Nephron progenitor cell (in vitro differentiated cells): ENCODE results near the gene SLC22A31.

Experiments
- DNase-seq: peaks from one replicate; pipeline ENCODE4 v3.0.0; 2021
- H3K27ac Mint-ChIP-seq: 2 replicates; pipeline ENCODE4 v1.8.0; 2021; ENCODE audit warnings: mild to moderate bottlenecking, moderate library complexity, mixed read lengths
- H3K27me3 Mint-ChIP-seq: 2 replicates; pipeline ENCODE4 v1.8.0; 2021; ENCODE audit warnings: mild to moderate bottlenecking, low read depth, mixed read lengths; ENCODE audit not compliant: poor library complexity
- H3K36me3 Mint-ChIP-seq: 2 replicates; pipeline ENCODE4 v1.8.0; 2021; ENCODE audit warnings: low read depth, mixed read lengths
- H3K4me1 Mint-ChIP-seq: 2 replicates; pipeline ENCODE4 v1.8.0; 2021; ENCODE audit warnings: mixed read lengths
- H3K4me3 Mint-ChIP-seq: 2 replicates; pipeline ENCODE4 v1.8.0; 2021; ENCODE audit warnings: mild to moderate bottlenecking, moderate library complexity, mixed read lengths
- H3K9me3 Mint-ChIP-seq: 2 replicates; pipeline ENCODE4 v1.8.0; 2021; ENCODE audit warnings: mild to moderate bottlenecking, moderate library complexity, mixed read lengths
- TF ChIP-seq, protein P1 (sequence below): fragments of 200-600 bp; sonication (generic); IDR thresholded peaks from 2 replicates; pipeline ENCODE4 v1.5.0; 2021; ENCODE audit warnings: antibody characterized with exemption

SLC22A31 gene

GRCh38 chr16:89176147-89176690 lies 24.1 kb downstream of the SLC22A31 start:
- H3K27ac Mint-ChIP-seq = no peak overlapping the region
- H3K4me1 Mint-ChIP-seq = peaks cover 22% of the 10 kb centered on the region
- DNase-seq = no peak
- no peaks in the 10 kb centered on the region for H3K36me3 Mint-ChIP-seq
- H3K27me3 Mint-ChIP-seq = peaks cover 13% of the 10 kb centered on the region
- H3K4me3 Mint-ChIP-seq = no peak overlapping the region
- TF ChIP-seq, protein P1, sequence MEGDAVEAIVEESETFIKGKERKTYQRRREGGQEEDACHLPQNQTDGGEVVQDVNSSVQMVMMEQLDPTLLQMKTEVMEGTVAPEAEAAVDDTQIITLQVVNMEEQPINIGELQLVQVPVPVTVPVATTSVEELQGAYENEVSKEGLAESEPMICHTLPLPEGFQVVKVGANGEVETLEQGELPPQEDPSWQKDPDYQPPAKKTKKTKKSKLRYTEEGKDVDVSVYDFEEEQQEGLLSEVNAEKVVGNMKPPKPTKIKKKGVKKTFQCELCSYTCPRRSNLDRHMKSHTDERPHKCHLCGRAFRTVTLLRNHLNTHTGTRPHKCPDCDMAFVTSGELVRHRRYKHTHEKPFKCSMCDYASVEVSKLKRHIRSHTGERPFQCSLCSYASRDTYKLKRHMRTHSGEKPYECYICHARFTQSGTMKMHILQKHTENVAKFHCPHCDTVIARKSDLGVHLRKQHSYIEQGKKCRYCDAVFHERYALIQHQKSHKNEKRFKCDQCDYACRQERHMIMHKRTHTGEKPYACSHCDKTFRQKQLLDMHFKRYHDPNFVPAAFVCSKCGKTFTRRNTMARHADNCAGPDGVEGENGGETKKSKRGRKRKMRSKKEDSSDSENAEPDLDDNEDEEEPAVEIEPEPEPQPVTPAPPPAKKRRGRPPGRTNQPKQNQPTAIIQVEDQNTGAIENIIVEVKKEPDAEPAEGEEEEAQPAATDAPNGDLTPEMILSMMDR = no peak
- no peaks in the 10 kb centered on the region for H3K9me3 Mint-ChIP-seq

GRCh38 chr16:89175280-89176146 lies 24.8 kb downstream of the SLC22A31 start:
- H3K27ac Mint-ChIP-seq = no peak overlapping the region
- H3K27me3 Mint-ChIP-seq = peaks cover 16% of the 10 kb centered on the region
- no peak for DNase-seq

GRCh38 chr16:89174877-89175276 lies 25.5 kb downstream of the SLC22A31 start:
- no peak for DNase-seq
- Mint-ChIP-seq H3K27me3 (peaks cover 23% of the 10 kb centered on the region), H3K27ac (no peak overlapping the region), H3K4me3 (no peak overlapping the region), H3K4me1 (peaks cover 27% of the 10 kb centered on the region), H3K36me3 (no peaks in the 10 kb centered on the region), H3K9me3 (no peaks in the 10 kb centered on the region)
- TF ChIP-seq, protein P1 = no peak

More at GRCh38 chr16:89175280-89176146, 24.8 kb downstream of the SLC22A31 start:
- TF ChIP-seq, protein P1 = no peak
- Mint-ChIP-seq H3K4me1 (peaks cover 26% of the 10 kb centered on the region), H3K36me3 (no peaks in the 10 kb centered on the region), H3K9me3 (no peaks in the 10 kb centered on the region), H3K4me3 (no peak overlapping the region)

- H3K36me3 Mint-ChIP-seq = no peaks in the 10 kb centered on the region
- no peak overlapping the region for H3K4me3 Mint-ChIP-seq
- no peak for DNase-seq
- no peak overlapping the region for H3K27ac Mint-ChIP-seq
- TF ChIP-seq, protein P1 = no peak
- H3K27me3 Mint-ChIP-seq = peaks cover 29% of the 10 kb centered on the region
- peaks cover 27% of the 10 kb centered on the region for H3K4me1 Mint-ChIP-seq
- H3K9me3 Mint-ChIP-seq = no peaks in the 10 kb centered on the region
Measured at GRCh38 chr16:89174055-89174827, 26.1 kb downstream of the SLC22A31 start.

- TF ChIP-seq, protein P1 = no peak
- Mint-ChIP-seq H3K4me3 (peak overlapping the region; percentile 67), H3K27me3 (peaks cover 36% of the 10 kb centered on the region), H3K36me3 (no peaks in the 10 kb centered on the region), H3K9me3 (no peaks in the 10 kb centered on the region), H3K27ac (no peak overlapping the region), H3K4me1 (peaks cover 35% of the 10 kb centered on the region)
- DNase-seq = peak; percentile 69
Measured at GRCh38 chr16:89173174-89173921, 27.0 kb downstream of the SLC22A31 start.
